ENCODE data around the gene OGDHL.
"Not testable (repeated sequence)": the region's sequence is repeated elsewhere in the genome, so short reads cannot be mapped to it uniquely, and the experiment has no call there.

OGDHL gene

DNA sequence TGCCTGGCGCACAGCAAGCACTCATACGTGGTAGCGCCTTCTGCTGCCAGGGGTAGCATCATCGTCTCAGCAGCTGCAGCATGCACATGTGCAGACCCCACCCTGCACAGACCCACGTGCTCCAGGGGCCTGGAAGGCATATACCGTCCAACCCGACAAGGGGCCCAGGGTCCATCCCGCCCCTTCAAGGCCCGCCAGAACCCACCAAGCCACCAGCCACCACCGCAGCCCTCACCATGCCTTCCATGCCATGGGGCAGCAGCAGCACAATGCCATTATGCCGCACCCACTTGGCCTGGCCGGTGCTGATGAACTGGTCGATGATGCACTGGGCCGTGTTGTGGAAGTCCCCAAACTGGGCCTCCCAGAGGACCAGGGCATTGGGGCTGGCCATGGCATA is 22.7 kb downstream of the OGDHL start:
- no peak for DNase-seq (ENCODE audit: low read depth in 2 of 2)

DNA sequence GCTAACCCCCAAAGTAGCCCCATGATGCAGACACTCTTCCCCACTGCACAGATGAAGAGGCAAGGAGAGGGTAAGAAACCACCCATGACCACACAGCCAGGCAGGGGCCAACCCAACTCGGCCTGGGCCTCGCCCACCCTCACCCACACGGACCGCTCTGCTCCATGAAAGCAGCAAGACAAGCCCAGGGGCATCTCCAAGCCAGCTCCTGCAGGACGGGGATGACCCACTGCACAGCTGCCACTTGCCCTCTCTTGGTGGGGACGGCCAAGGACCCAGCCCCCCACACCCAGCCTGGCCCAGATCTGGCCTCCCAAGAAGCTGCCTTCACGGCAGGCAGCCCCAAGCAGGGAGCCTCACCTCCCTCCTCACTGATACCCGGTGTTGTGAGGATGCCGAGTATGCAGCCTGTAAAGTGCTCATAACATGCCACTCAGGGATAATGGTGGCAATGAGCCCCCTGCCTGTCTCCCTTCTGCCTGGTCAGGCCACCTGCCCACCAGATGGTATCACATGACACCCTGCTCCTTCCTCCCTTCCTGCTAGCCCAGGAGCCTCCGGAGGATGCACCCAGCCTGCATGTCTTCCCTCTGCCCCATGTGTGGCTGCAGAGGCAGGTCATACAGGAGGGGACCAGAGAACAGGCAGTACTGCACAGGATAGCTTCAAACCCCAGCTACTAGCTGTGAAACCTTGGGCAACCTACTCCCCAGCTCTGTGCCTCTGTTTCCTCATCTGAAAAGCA is 23.3 kb downstream of the OGDHL start:
- no peak for DNase-seq (ENCODE audit: low read depth in 2 of 2)

DNA sequence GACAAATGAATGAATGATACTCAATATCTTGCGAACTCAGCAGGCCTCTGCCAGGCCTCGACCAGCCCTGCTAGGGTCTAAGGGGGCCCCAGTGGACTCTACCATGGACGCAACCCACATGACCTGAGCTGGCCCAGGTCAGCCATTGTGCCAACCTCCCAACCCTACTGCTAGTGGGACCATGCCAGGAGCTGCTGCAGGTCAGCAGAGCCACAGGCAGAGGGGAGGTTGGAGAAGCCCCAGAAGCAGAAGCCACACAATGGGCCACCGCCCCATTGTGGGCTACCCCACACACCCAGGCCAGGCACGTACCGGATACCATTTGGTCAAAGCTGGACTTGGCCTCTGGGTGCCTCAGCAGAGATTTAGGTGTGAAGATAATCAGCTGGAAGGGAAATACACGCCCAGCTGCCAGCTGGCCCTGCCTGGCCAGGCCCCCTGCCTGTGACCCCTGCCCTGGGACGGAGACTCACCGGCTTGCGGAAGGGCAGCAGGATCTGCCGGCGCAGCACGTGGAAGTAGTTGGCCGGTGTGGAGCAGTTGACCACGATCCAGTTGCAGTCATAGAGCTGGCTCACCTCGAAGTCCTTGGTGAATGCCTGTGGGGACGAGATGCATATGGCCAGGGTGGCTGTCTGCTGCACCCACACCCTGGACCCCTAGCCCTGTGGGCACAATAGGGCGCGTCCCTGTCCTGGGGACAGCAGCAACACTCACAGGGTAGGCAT is 24.5 kb downstream of the OGDHL start:
- DNase-seq (ENCODE audit: low read depth in 2 of 2): no peak

DNA sequence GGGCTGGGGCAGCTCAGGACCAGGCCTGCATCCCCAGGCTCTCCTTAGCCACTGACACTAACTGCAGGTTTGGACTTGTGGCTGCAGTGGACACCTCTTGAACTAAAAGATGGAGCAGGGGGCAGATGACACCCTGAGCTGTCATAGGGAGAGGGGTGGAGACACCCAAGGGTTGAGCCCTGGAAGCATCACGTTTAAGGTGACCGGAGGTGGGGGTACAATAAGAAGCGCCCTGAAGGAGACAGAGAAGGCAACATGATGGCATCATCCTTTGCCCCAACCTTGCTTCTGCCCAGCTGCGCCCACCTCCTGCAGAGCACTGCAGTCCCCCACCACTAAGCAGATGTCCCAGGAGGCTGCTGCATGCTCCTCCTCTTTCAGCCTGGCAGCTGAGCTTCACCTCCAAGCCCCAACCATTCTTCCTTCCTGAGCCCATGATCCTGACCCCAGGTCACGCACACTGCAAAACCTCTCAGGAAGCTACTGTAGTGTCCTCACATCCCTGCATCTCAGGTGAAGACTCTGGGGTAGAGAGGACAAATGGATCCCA is 25.5 kb downstream of the OGDHL start:
- no peak for DNase-seq (ENCODE audit: low read depth in 2 of 2)

DNA sequence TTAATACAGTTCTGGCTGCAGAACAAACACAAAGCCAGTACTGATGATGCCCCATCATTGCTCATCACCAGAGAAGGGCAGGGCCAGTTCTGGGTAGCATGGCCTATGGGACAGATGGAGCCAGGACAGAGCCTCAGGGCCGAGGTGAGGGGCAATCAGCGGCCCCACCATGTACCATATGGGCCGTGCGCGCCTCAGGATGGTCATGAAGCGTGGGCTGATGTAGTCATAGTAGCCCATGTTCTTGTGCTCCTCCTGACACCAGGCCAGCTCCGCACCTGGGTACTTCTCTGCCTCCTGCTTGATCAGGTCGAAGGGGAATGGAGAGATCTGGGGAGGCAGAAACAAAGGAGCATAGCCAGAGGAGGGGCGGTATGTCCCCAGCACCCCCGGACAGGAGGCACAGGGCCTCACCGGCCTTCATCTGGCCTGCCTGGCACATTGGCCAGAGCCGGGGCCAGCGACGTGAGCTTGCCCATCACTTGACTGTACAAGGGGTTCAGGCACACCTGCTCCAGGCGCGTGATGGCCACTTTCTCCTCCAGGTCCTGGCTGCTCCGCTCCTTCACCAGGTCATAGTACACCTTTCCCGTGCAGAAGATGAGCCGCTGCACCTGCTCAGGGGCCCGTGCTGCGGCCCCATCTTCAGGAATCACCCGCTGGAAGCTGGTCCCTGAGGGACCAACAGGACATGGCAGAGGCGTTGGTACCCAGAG is 26.1 kb downstream of the OGDHL start:
- no peak for DNase-seq (ENCODE audit: low read depth in 2 of 2)

DNA sequence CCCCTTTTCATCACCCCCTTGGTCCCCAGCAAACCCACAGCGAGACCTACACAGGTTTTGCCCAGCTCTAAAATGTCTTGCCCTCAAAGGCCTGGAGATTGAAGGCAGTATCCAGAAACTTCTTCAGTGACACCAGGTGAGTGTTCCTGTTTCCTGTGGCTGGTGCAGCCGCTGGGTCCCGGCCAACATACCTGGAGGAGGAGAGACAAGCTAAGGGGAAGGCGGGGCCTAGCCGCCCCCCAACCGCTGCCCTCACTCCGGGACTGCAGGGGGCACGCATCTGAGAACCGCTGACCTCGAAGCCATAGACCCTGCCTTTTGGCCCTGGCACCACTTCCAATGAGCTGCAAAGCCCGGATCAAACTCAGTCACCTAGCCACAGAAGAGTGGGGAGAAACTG is 27.0 kb downstream of the OGDHL start:
- no peak for DNase-seq (ENCODE audit: low read depth in 2 of 2)

DNA sequence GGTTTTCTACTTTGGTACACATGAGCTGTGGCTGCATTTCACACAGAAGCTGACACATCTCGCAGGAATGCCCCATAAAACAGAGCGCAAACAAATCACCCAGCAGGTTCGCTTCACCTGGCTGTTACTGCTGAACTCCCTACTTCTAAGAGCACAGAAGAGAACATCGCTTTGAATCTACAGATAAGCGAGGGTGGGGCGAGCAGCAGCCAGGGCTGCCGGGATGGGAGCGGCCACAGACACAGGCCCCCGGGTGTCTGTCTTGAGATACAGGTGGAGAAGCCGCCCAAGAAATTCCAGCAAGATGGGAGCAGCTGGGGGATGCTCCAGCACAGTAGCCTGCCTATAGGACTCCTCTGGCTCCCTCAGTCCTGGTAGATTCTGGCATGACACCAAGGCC is 27.4 kb downstream of the OGDHL start:
- no peak for DNase-seq (ENCODE audit: low read depth in 2 of 2)

DNA sequence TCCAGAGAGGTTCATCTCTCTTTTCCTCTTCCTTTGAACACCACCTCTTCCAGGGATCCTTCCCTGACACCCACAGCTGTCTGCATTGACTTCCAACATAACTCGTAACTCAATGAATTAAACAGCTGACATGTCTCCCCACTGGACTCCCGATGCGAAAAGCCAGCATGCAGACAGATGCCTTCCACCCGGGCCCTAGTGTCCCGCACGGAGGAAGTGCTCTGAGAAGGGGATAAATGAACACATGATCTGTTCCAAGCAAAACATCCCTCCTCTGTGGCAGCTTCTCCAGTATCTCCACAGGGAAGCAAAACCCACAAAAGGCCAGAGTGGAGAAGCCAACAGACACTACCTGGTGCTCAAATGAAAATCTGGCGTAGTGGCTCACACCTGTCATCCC is 28.3 kb downstream of the OGDHL start:
- DNase-seq (ENCODE audit: low read depth in 2 of 2): no peak

DNA sequence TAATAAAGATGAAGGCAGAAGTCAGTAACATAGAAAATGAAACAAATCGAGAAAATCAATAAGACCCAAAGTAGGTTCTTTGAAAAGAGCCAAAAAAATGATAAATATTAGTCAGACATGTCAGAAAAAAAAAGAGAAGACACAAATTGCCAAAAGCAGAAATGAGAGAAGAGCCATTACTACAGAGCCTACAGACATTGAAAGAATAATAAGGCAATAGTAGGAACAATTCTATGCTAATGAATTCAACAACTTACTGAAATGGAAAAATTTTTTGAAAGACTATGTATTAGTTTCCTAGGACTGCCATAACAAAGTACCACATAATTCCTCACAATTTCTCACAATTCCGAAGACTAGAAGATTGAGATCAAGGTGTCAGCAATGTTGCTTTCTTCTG is 35.5 kb downstream of the OGDHL start:
- DNase-seq (ENCODE audit: low read depth in 2 of 2): no peak

DNA sequence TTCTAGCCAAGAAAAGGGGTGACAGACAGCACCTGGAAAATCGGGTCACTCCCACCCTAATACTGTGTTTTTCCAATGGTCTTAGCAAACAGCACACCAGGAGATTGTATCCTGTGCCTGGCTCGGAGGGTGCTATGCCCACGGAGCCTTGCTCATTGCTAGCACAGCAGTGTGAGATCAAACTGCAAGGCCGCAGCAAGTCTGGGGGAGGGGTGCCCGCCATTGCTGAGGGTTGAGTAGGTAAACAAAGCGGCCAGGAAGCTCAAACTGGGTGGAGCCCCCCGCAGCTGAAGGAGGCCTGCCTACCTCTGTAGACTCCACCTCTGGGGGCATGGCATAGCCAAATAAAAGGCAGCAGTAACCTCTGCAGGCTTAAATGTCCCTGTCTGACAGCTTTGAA is 47.0 kb downstream of the OGDHL start:
- DNase-seq (ENCODE audit: low read depth in 2 of 2): not testable (repeated sequence)

DNA sequence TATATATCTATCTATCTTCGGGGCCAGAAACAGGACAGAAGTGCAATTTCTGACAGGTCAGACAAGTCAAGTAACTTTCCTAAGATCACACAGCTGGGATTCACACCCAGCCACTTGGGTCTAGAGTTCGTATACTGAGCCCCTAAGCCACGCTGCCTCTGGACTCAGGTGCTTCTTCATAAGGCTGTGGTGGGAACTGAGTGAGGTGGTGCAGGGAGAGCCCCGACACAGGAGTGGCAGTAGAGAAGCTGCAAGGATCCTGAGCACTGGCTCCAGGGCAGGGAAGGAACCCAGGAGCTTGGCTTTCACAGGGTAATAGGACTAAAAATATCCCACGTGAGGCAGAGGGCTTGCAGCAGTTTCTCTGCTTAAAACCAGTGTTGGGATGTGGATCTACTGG is 48.9 kb downstream of the OGDHL start:
- DNase-seq (ENCODE audit: low read depth in 2 of 2): no peak

DNA sequence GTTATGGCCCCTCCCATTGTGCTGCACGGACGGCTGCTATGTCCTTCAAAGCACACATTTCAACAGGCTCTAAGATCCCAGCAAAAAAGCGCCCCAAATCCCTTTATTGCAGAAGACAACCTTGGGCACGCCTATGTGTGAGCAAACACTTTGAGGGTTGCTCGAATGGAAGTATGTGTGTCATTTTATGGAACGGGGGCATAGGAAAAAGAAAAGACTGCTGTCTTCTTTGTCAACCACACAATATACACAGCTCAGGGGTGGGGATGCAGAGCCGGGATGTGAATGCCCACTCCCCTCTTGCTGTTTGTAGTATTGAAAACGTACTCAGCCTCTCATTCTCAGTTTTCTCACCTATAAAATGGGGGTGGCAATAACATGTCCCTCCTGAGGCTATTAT is 50.6 kb downstream of the OGDHL start:
- DNase-seq (ENCODE audit: low read depth in 2 of 2): no peak

DNA sequence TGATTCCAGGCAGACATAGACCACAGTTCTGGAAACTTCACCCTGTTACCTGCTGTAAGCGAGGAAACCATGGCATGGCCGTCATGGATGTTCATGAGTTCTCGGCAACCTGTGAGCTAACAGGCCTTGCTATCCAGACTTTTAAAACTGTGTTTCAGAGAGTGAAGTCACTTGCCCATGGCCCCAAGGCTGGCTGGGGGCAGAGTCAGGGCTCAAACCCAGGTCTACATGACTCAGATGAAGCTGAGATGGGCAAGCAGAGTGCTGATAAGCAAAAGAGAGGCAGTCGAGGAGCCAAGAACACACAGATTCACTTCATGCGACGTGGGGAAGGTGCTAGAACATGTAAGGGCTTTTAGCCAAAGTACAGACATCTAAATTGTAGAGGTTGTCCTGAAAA is 51.2 kb downstream of the OGDHL start:
- DNase-seq (ENCODE audit: low read depth in 2 of 2): no peak

DNA sequence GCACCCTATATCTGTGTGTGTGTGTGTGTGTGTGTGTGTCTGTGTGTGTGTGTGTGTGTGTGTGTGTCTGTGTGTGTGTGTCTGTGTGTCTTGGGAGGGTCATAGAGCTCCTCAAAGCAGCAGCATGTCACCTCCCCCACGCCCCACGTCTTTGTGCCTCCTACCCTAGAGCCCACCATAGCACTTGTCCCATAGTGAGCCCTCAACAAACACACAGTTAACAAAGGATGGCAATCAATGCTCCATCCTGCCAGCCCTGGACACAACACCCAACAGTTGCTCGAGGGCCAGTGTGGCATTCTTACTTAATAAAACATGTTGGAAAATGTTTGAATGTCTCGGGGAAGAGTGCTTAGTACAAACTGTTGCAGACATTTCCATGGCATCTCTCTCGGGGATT is 52.2 kb downstream of the OGDHL start:
- no peak for DNase-seq (ENCODE audit: low read depth in 2 of 2)

DNA sequence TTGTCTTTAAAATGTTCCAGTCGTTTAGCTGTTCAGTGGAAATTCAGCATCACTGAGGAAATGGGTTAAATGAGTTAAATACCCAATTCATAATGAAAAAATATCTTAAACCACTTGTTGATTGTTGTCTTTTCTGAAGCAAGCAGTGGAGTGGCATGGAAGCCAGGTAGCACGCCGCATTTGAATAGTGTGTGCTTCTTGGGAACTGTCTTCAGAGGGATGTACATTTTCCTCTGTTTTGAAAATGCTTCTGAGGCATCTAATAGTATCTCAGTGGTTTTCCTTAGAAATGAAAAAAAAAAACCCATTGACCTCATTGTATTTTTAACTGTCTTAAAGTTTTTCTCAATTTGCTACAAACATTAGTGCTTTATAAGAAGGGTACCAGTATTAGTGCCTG is 54.5 kb downstream of the OGDHL start:
- DNase-seq (ENCODE audit: low read depth in 2 of 2): no peak

DNA sequence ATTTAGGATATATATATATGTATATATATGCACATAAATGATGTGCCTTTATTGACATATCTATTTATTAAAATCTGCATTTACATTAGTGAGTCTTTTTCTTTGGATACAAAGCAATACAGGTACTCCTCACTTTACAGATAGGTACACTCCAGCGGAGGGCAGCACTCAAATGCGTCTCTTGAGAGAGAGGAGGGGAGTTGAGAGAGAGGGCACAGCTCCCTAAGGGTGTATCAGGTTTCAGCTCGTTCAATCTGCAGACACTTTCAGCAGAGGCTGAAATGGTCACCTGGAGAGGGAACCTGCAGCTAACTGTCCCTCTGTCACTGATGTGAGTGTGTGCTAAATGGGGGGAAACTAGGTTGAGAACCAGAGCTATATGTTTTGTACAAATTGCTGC is 61.1 kb downstream of the OGDHL start:
- DNase-seq (ENCODE audit: low read depth in 2 of 2): no peak

DNA sequence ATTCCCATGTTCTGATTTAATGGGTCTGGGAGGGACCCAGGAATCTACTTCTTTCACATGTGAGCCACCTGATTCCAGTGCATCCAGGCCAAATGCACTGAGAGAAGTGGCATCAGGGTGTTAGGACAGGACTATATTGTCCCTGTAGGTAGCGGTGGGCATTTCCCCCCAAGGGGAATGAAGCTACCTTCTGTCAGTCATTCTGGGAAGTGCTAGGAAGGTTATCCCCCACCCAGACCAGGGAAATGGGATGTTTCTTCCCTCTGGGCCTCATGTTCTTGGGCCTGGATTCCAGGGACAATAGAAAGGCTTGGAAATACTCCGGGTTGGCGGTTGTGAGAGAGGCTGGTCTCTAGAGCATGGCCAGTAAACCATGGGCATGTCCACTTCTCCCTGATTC is 61.9 kb downstream of the OGDHL start:
- no peak for DNase-seq (ENCODE audit: low read depth in 2 of 2)

DNA sequence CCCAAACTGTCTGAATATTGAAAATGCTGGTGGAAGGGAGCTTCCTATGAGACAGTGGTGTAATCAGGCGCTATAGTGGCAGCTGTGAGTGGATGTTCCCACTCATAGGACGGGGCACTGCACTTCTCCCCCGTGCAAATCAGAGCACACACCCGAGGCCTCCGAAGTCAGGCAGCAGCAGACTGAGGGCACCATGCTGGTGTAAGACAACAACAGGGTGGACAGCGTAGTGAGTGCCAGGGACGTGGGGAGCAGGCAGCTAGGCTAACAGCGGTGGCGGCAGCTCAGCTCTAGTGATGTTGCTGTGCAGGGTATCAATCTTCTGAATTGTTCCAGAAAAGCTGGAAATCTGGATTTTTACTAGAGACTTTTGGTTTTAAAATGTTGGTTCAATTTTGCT is 63.4 kb downstream of the OGDHL start:
- no peak for DNase-seq (ENCODE audit: low read depth in 2 of 2)

DNA sequence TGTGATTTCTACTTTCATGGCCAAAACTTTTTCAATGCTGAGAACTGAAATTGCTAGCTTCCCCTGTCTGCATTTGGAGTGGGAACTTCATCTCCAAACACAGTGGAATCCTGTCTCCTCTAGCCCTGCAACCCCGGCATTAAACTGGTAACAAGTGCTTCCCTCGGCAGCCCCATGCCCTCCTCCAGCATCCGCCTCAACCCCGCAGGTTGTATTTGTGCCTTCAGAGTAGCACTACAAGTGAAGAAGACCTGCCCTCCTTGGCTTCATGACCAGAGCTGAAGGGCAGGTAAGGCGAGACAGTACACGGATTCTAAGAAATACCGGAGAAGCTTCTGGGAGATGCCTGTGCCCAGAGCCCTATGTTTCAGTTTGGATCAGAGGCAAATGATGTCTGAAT is 65.8 kb downstream of the OGDHL start:
- DNase-seq (ENCODE audit: low read depth in 2 of 2): no peak

DNA sequence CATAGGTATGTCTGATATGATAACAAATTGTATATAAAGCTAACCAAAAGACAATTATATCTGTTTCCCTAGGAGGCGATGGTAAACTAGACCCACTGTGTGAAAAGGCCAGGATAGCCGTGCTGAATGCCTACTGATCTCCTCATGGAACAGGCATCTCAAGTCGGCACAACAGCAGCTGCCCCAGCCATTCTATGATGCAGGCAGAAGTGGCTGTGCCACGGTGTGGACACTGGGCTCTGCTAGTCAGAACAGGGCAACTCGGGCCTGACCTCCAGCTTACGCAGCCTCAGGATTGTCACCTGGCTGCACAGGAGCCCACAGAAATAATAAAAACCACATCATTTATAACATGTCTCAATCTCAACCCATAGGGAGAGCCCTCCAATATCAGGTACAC is 67.7 kb downstream of the OGDHL start:
- DNase-seq (ENCODE audit: low read depth in 2 of 2): no peak

DNA sequence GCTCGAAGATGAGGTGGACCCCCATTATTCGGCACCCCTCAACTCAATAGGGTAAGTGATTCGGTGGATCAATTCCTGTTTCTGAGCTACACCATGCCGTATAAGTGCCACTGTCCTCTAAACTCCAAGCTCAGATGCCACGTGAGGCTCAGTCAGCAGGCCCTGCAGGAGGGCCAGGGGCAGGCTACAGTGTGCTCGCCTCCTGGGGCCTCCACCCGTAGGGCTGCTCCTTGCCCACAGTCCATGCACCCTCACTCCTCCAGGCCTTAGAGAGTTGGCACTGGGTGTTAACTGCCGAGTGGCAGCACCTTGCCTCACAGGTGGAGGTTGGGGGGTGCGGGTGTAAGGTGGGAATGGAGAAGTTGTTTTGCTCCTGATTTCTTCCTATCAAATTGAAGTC is 70.5 kb downstream of the OGDHL start:
- DNase-seq (ENCODE audit: low read depth in 2 of 2): no peak

DNA sequence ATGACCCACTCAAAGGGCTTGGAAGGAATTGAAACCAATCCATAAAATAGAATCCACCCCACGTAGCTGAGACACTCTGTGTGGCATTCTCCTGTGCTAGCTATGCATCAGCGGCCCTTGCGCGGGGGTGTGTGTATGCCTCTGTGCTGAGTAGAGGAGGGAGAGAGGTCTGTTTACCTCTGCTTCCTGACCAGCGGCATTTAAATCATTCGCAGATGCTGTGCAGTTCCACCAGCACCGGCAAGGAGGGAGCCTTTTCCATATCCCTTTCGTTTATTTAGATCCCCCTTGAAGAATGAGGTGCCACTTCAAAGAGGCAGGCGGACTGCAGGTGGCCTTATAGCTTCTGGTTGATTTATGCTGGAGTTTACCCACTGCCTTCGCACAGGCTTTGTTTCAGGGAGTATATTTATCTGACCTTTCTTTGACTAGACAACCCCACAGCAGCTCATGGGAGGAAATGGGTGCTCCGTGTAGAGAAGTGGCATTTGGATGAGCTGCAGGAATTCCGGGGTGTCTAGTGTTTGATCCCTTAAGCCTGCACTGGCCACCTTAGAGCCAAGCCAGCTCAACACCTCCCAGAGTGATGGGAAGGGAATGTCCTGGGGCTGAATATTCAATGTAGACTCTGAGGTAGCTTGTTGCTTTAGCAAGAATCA is 71.3 kb downstream of the OGDHL start:
- no peak for DNase-seq (ENCODE audit: low read depth in 2 of 2)
